Measurements from ENCODE around the gene EMC8. TPM values are rescaled to one million over a fixed set of nuclear protein-coding genes. Genes with fewer than 3 reads are reported as not detected.

EMC8 gene
- total RNA-seq, 1 experiment from 2014 or later: 38.2 TPM

- Histone ChIP-seq H2AFZ (0 out of 2 replicates have a peak overlapping the region, but pooled peaks have one; percentile 71), H3K4me1 (replicated peaks; ENCODE audit: insufficient read depth) (peaks cover 61% of the 10 kb centered on the region), H3F3A (ENCODE audit: insufficient read depth, low read depth) (peaks cover 32% of the 10 kb centered on the region), H3K36me3 (ENCODE audit: low read depth) (no peaks in the 10 kb centered on the region), H3K4me3 (peak overlapping the region; percentile 70), H3K4me2 (peak overlapping the region; percentile 91), H3K79me2 (ENCODE audit: low read depth) (peaks cover 31% of the 10 kb centered on the region), H3K27me3 (ENCODE audit: insufficient read depth, low read depth) (no peaks in the 10 kb centered on the region), H3K9me2 (ENCODE audit: insufficient read depth) (no peaks in the 10 kb centered on the region), H3K9me3 (ENCODE audit: insufficient read depth, low read depth) (no peaks in the 10 kb centered on the region), H3K27ac (peak overlapping the region; percentile 74), H4K20me1 (ENCODE audit: insufficient read depth) (no peaks in the 10 kb centered on the region)
- TSS peak; percentile 21 for BruUV-seq (replicated peaks)
- peak in 1 of 2 experiments; percentile 54 for DNase-seq
- POLR2A ChIA-PET (ENCODE audit: unreplicated experiment): interaction anchor here (0.6 kb wide), 1 partner anchor 194 kb away, joined by 3 read pairs; no protein-coding TSS in a partner anchor
- intact Hi-C loops (cut with micrococcal nuclease; ENCODE audit: unreplicated experiment): loop anchor here (2.0 kb wide), 1 partner anchor 139 kb away; the partner anchor contains the start of gene GSE1
- CTCF ChIA-PET: no interaction called here
- no peak for TF ChIP-seq EZH2 (IDR thresholded peaks at IDR 0.05; ENCODE audit: low read depth)
- TF ChIP-seq CTCF (conservative IDR thresholded peaks at IDR 0.05): no peak
These were observed 47.4 kb downstream of the EMC8 start for GRCh38 chr16:85751698-85752501.

DNA sequence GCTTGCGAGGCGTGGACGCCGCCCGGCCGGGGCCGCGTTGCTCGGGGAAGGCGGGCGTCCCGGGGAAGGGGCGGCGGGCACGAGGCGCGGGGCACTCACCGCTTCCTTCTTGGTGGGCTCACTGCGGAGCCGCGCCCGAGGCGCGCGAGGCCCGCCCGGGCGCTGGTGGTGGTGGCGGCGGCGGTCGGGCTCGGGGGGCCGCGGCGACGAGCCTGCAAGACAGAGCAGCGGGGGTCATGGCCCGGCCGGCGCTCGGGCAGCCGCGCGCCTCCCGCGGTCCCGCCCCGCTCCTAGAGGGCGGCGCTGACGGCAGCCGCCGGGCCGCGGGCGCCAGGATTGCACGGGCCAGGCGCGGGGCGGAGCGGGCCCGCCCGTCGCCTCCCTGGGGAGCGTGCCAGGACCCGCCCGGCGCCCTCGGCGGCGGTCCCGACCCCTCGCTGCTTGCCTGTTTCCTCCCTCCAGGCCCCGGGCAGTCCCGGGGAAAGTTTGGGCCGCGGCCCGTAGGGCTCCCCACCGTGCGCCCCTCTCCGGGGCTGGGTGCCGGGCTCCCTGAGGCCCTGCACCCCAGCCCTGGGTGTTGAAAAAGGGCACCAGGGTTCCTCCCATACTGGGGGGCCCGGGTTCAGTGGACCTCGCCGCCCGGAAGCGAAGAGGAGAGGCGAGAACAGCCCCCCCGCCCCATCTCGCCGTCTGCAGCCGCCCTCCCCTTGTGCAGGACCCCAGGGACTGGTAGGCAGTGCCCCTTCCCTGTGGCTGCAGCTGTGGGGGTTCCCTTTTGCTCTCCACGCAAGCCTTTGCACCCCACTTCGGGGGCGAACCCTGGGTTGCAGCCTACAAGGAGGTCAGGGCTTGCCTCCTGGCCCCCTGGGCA lies 48.3 kb downstream of the EMC8 start, which contains the start of gene C16orf74:
C16orf74 (minus strand) TSS at position 270 of the 871 bp plus-strand sequence. CDS start 15,879 bp downstream, outside the sequence.
- Histone ChIP-seq H3K79me2 (ENCODE audit: low read depth) (peaks cover 31% of the 10 kb centered on the region), H3F3A (ENCODE audit: insufficient read depth, low read depth) (peaks cover 38% of the 10 kb centered on the region), H4K20me1 (ENCODE audit: insufficient read depth) (no peaks in the 10 kb centered on the region), H3K4me3 (peak within 1 kb of the TSS; percentile 91), H3K27ac (peak within 1 kb of the TSS; percentile 74), H3K4me1 (replicated peaks; ENCODE audit: insufficient read depth) (peaks cover 66% of the 10 kb centered on the region), H2AFZ (peak within 1 kb of the TSS; percentile 84), H3K36me3 (ENCODE audit: low read depth) (no peaks in the 10 kb centered on the region), H3K9me3 (ENCODE audit: insufficient read depth, low read depth) (no peaks in the 10 kb centered on the region), H3K27me3 (ENCODE audit: insufficient read depth, low read depth) (no peaks in the 10 kb centered on the region), H3K9me2 (ENCODE audit: insufficient read depth) (no peaks in the 10 kb centered on the region), H3K4me2 (peak within 1 kb of the TSS; percentile 91)
- BruUV-seq (replicated peaks): no TSS peak
- DNase-seq: peak in 1 of 2 experiments; percentile 73
- intact Hi-C loops (cut with micrococcal nuclease; ENCODE audit: unreplicated experiment): loop anchor here (2.0 kb wide), 1 partner anchor 138 kb away; the partner anchor contains the start of gene GSE1
- POLR2A ChIA-PET (ENCODE audit: unreplicated experiment): no interaction called here
- TF ChIP-seq CTCF (conservative IDR thresholded peaks at IDR 0.05) (no peak), EZH2 (IDR thresholded peaks at IDR 0.05; ENCODE audit: low read depth) (no peak)
- CTCF ChIA-PET: no interaction called here

DNA sequence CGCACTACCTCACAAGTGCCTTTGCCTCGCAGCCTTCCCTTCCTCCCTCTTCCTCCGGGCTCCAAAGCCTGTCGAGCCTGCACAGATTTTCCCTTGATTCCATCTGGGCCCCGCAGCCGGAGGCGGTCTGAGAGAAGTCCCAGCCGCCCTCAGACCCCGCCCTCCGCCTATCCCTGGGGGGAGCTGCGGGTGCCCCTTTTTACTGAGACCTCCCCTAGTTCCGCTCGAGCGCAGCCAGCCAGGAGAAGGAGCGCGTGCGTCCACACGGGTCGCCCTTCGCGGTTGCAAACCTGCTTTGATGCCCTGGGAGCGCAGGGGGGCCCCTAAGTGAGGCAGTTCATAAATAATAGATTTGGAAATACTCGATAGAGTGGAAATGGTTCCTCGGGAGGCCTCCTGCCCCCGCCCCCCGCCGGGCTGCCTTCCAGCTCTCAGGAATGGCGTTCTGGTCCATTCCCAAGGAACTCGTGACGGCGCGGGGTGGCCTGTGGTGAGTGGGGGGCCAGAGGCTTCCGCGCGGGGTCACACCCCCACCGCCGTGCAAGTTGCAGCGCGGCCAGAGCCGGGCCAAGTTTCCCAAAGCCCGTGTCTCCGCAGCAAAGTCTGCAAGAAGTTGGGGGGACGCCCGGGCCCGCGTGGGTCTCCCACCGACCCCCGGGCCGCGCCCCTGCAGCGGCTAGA lies 49.1 kb downstream of the EMC8 start:
- peak in 1 of 2 experiments; percentile 50 for DNase-seq
- Histone ChIP-seq H3K9me2 (ENCODE audit: insufficient read depth) (no peaks in the 10 kb centered on the region), H2AFZ (peak overlapping the region; percentile 84), H3F3A (ENCODE audit: insufficient read depth, low read depth) (peaks cover 42% of the 10 kb centered on the region), H3K4me2 (peak overlapping the region; percentile 70), H3K27me3 (ENCODE audit: insufficient read depth, low read depth) (no peaks in the 10 kb centered on the region), H3K9me3 (ENCODE audit: insufficient read depth, low read depth) (no peaks in the 10 kb centered on the region), H3K4me1 (replicated peaks; ENCODE audit: insufficient read depth) (peaks cover 74% of the 10 kb centered on the region), H3K36me3 (ENCODE audit: low read depth) (no peaks in the 10 kb centered on the region), H4K20me1 (ENCODE audit: insufficient read depth) (no peaks in the 10 kb centered on the region), H3K4me3 (peak overlapping the region; percentile 91), H3K27ac (peak overlapping the region; percentile 33), H3K79me2 (ENCODE audit: low read depth) (peaks cover 37% of the 10 kb centered on the region)
- intact Hi-C loops (cut with micrococcal nuclease; ENCODE audit: unreplicated experiment): loop anchor here (2.0 kb wide), 1 partner anchor 137 kb away; the partner anchor contains the start of gene GSE1
- TSS peak; percentile 21 for BruUV-seq (replicated peaks)
- ChIA-PET POLR2A (ENCODE audit: unreplicated experiment) (no interaction called here), CTCF (no interaction called here)
- TF ChIP-seq EZH2 (IDR thresholded peaks at IDR 0.05; ENCODE audit: low read depth): no peak
- no peak for TF ChIP-seq CTCF (conservative IDR thresholded peaks at IDR 0.05)

All from PC-9 (cell line).